PC-9 (cell line): ENCODE measurements around the gene EDC3. TPM values are rescaled to one million over a fixed set of nuclear protein-coding genes. Genes with fewer than 3 reads are reported as not detected.

Experiments used
- BruUV-seq: library from RNA; stranded (reverse); fragments of 400-500 nt; replicated peaks from 2 replicates; lab custom pipeline; 2021; lab: Mats Ljungman, UMichigan
- CTCF ChIA-PET: fragments of 300-600 bp; sonication (Branson Sonifier 250); formaldehyde crosslinking; loops from one replicate; lab custom pipeline; 2022; ENCODE audit warnings: antibody characterized with exemption; lab: Charles Lee
- POLR2A ChIA-PET: fragments of 300-600 bp; sonication (Branson Sonifier 250); formaldehyde crosslinking; loops from one replicate; lab custom pipeline; 2022; ENCODE audit warnings: antibody characterized with exemption; ENCODE audit not compliant: unreplicated experiment; lab: Charles Lee
- DNase-seq, 2 experiments: peaks; one replicate each; pipeline versions ENCODE4 v3.0.0 to v3.0.0-alpha.2; 2015 to 2022; ENCODE audit warnings: mixed read lengths in 1 of 2
- H2AFZ ChIP-seq: fragments of 200-600 bp; sonication (generic); 2 replicates; pipeline ENCODE4 v1.8.1; 2017; ENCODE audit warnings: antibody characterized with exemption
- H3F3A ChIP-seq: fragments of 200-600 bp; sonication (generic); 2 replicates; pipeline ENCODE4 v1.8.1; 2017; ENCODE audit warnings: antibody characterized with exemption, mild to moderate bottlenecking, low read depth; ENCODE audit not compliant: insufficient read depth
- H3K27ac ChIP-seq: fragments of 200-600 bp; sonication (generic); 2 replicates; pipeline ENCODE4 v1.6.1; 2016; ENCODE audit warnings: mixed run types
- H3K27me3 ChIP-seq: fragments of 200-600 bp; sonication (generic); 2 replicates; pipeline ENCODE4 v1.6.1; 2016; ENCODE audit warnings: low read depth, mixed run types; ENCODE audit not compliant: insufficient read depth
- H3K36me3 ChIP-seq: fragments of 200-600 bp; sonication (generic); 2 replicates; pipeline ENCODE4 v1.6.1; 2016; ENCODE audit warnings: low read depth, mixed run types
- H3K4me1 ChIP-seq: fragments of 200-600 bp; sonication (generic); replicated peaks from 2 replicates; pipeline ENCODE4 v1.6.1; 2016; ENCODE audit warnings: mixed run types; ENCODE audit not compliant: insufficient read depth
- H3K4me2 ChIP-seq: fragments of 200-600 bp; sonication (generic); 2 replicates; pipeline ENCODE4 v1.6.1; 2017; ENCODE audit warnings: mixed run types
- H3K4me3 ChIP-seq: fragments of 200-600 bp; sonication (generic); 2 replicates; pipeline ENCODE4 v1.6.1; 2016; ENCODE audit warnings: mixed run types
- H3K79me2 ChIP-seq: fragments of 200-600 bp; sonication (generic); 2 replicates; pipeline ENCODE4 v1.6.1; 2017; ENCODE audit warnings: low read depth, mixed run types
- H3K9me2 ChIP-seq: fragments of 200-600 bp; sonication (generic); 2 replicates; pipeline ENCODE4 v1.8.1; 2017; ENCODE audit warnings: mild to moderate bottlenecking; ENCODE audit not compliant: insufficient read depth
- H3K9me3 ChIP-seq: fragments of 200-600 bp; sonication (generic); 2 replicates; pipeline ENCODE4 v1.8.1; 2016; ENCODE audit warnings: low read depth; ENCODE audit not compliant: insufficient read depth
- H4K20me1 ChIP-seq: fragments of 200-600 bp; sonication (generic); 2 replicates; pipeline ENCODE4 v1.8.1; 2017; ENCODE audit not compliant: insufficient read depth
- CTCF ChIP-seq: fragments of 200-600 bp; sonication (generic); conservative IDR thresholded peaks from 2 replicates; pipeline ENCODE4 v1.6.1; 2017; ENCODE audit warnings: mixed run types, antibody characterized with exemption, mild to moderate bottlenecking, moderate library complexity
- EZH2 ChIP-seq: fragments of 200-600 bp; sonication (generic); IDR thresholded peaks from 2 replicates; pipeline ENCODE4 v1.8.0; 2017; ENCODE audit warnings: antibody characterized with exemption, low read depth
- intact Hi-C: fragments of 100-400 bp; cut with micrococcal nuclease; formaldehyde crosslinking; loops from one replicate; pipeline ENCODE4 v1.10.0; 2022; ENCODE audit not compliant: unreplicated experiment
- total RNA-seq: library from RNA; stranded (reverse); gene quantifications from 2 replicates; pipeline ENCODE4 v1.2.3, GENCODE V29; 2021

The EDC3 gene
- total RNA-seq, 1 experiment from 2014 or later = 46.3 TPM

GRCh38 chr15:74664670-74665069 lies 31.2 kb downstream of the EDC3 start:
- intact Hi-C loops = no loop called here
- H3F3A ChIP-seq = no peaks in the 10 kb centered on the region; the same call in none of the 2 replicates
- H3K9me2 ChIP-seq = no peaks in the 10 kb centered on the region
- no peaks in the 10 kb centered on the region for H3K4me1 ChIP-seq
- peaks cover 16% of the 10 kb centered on the region; the same call in 1 of the 2 replicates for H3K79me2 ChIP-seq
- H3K4me2 ChIP-seq = no peak overlapping the region
- no peaks in the 10 kb centered on the region for H3K9me3 ChIP-seq
- H3K4me3 ChIP-seq = no peak overlapping the region
- DNase-seq = no peak
- no TSS peak for BruUV-seq
- no peak overlapping the region for H2AFZ ChIP-seq
- no peak overlapping the region for H3K27ac ChIP-seq
- POLR2A ChIA-PET = no interaction called here
- TF ChIP-seq CTCF (no peak), EZH2 (no peak)
- H4K20me1 ChIP-seq = peaks cover 9% of the 10 kb centered on the region; the same call in 1 of the 2 replicates
- H3K27me3 ChIP-seq = no peaks in the 10 kb centered on the region
- CTCF ChIA-PET = no interaction called here
- no peaks in the 10 kb centered on the region for H3K36me3 ChIP-seq

- H3K9me3 ChIP-seq = no peaks in the 10 kb centered on the region
- intact Hi-C loops = no loop called here
- no peak overlapping the region for H3K4me2 ChIP-seq
- H3K27me3 ChIP-seq = no peaks in the 10 kb centered on the region
- H3K9me2 ChIP-seq = no peaks in the 10 kb centered on the region
- H4K20me1 ChIP-seq = peaks cover 9% of the 10 kb centered on the region; the same call in 1 of the 2 replicates
- TF ChIP-seq CTCF (no peak), EZH2 (no peak)
- H3K4me3 ChIP-seq = no peak overlapping the region
- H3K4me1 ChIP-seq = no peaks in the 10 kb centered on the region
- peak overlapping the region; percentile 1; the same call in 1 of the 2 replicates for H3K27ac ChIP-seq
- H3F3A ChIP-seq = no peaks in the 10 kb centered on the region; the same call in none of the 2 replicates
- no peaks in the 10 kb centered on the region for H3K36me3 ChIP-seq
- BruUV-seq = no TSS peak
- H3K79me2 ChIP-seq = peaks cover 16% of the 10 kb centered on the region; the same call in 1 of the 2 replicates
- ChIA-PET POLR2A (interaction anchor here (0.6 kb wide), 1 partner anchor 80 kb away, joined by 7 read pairs; no protein-coding TSS in a partner anchor), CTCF (no interaction called here)
- H2AFZ ChIP-seq = no peak overlapping the region
- DNase-seq = no peak
These were observed 31.7 kb downstream of the EDC3 start for GRCh38 chr15:74664028-74664616.

- Histone ChIP-seq H3K27me3 (no peaks in the 10 kb centered on the region), H3K4me3 (no peak overlapping the region), H3K9me3 (no peaks in the 10 kb centered on the region), H2AFZ (no peak overlapping the region), H3F3A (no peaks in the 10 kb centered on the region; the same call in none of the 2 replicates), H3K36me3 (no peaks in the 10 kb centered on the region), H3K4me2 (no peak overlapping the region), H4K20me1 (peaks cover 9% of the 10 kb centered on the region; the same call in 1 of the 2 replicates), H3K79me2 (peaks cover 16% of the 10 kb centered on the region; the same call in 1 of the 2 replicates), H3K4me1 (no peaks in the 10 kb centered on the region), H3K27ac (peak overlapping the region; percentile 1; the same call in 1 of the 2 replicates), H3K9me2 (no peaks in the 10 kb centered on the region)
- TF ChIP-seq EZH2 (no peak), CTCF (no peak)
- BruUV-seq = no TSS peak
- CTCF ChIA-PET = no interaction called here
- intact Hi-C loops = no loop called here
- DNase-seq = no peak
- POLR2A ChIA-PET = interaction anchor here (0.6 to 0.7 kb wide), 2 partner anchors 79 to 274 kb away, joined by 4 to 7 read pairs; no protein-coding TSS in a partner anchor
These were observed 32.4 kb downstream of the EDC3 start for GRCh38 chr15:74663303-74664027.
